Right lobe of liver (tissue), 6 donors: ENCODE results near the gene VPS13A. TPM values are rescaled to one million over a fixed set of nuclear protein-coding genes. Genes with fewer than 3 reads are reported as not detected.

Experiments used
- ATAC-seq, 4 donors: fragments of 200-7000 bp; cut with Tn5 transposase; one replicate each; pipeline ENCODE4 v1.9.1; 2020; ENCODE audit warnings: mild to moderate bottlenecking in 4 of 4, moderate library complexity in 4 of 4
- DNase-seq, 3 donors: peaks; one replicate each; pipeline ENCODE4 v3.0.0-alpha.2; 2020
- H3K27ac ChIP-seq, 3 donors: fragments of 200-600 bp; one replicate each; pipeline ENCODE4 v1.8.0; 2022
- H3K27me3 ChIP-seq, 2 donors: fragments of 200-600 bp; one replicate each; pipeline ENCODE4 v1.8.0; 2022
- H3K36me3 ChIP-seq, 4 donors: fragments of 200-600 bp; sonication (generic) in 1 of 4; one replicate each; pipeline versions ENCODE4 v1.5.1 to v1.8.0; 2017 to 2022; ENCODE audit warnings: control low read depth in 1 of 4
- H3K4me1 ChIP-seq, 4 donors: fragments of 200-600 bp; sonication (generic) in 1 of 4; one replicate each; pipeline versions ENCODE4 v1.5.1 to v1.8.0; 2017 to 2022; ENCODE audit warnings: control low read depth in 1 of 4
- H3K4me3 ChIP-seq, 3 donors: fragments of 200-600 bp; one replicate each; pipeline ENCODE4 v1.8.0; 2022
- H3K9me3 ChIP-seq, 4 donors: fragments of 200-600 bp; sonication (generic) in 1 of 4; one replicate each; pipeline versions ENCODE4 v1.5.1 to v1.8.0; 2017 to 2022; ENCODE audit warnings: control low read depth in 1 of 4
- POLR2A ChIP-seq: fragments of 450-650 bp; IDR thresholded peaks from one replicate; pipeline ENCODE4 v1.6.1; 2017; ENCODE audit warnings: antibody characterized with exemption, mild to moderate bottlenecking
- WGBS: methylation state at CpG from one replicate; pipeline ENCODE4 v1.1.6; 2018; ENCODE audit warnings: low coverage, low lambda C conversion rate; ENCODE audit not compliant: insufficient coverage; ENCODE audit errors: missing lambda C conversion rate; 5-methylcytosine and 5-hydroxymethylcytosine counted together
- intact Hi-C, 2 donors: fragments of 100-400 bp; cut with DNase I; formaldehyde crosslinking; loops; one replicate each; pipeline versions ENCODE4 v1.11.2 to v1.14.1; 2022
- total RNA-seq, 6 experiments: library from RNA; depleted of rRNA in 2 of 6; stranded (reverse); fragments of >200 nt in 2 of 6; fragmentation: NEBNext Ultra II Directional in 3 of 6; extraction: Animal tissue kit (Norgen Biotek cat#: 25700) in 3 of 6; gene quantifications; one replicate each; pipeline versions ENCODE4 v1.1.0 to v1.2.4, GENCODE V29; 2016 to 2023
- TF ChIP-seq, protein P1 (sequence below), 4 donors: fragments of 200-600 bp in 3 of 4; fragments of 450-650 bp in 1 of 4; IDR thresholded peaks; one replicate each; pipeline versions ENCODE4 v1.5.1 to v1.8.0; 2016 to 2022; ENCODE audit warnings: antibody characterized with exemption in 4 of 4, mild to moderate bottlenecking in 2 of 4
- donor health status: DM: no; HTN: yes; CAD: no.
- donor health status: DM: no; HTN: no; CAD: no.
- donor health status: DM: no; HTN: no; CAD: no.
- donor health status: DM: no; HTN: yes; CAD: no.
- donor health status: DM: no; HTN: yes; CAD: no.

The VPS13A gene
- total RNA-seq, 6 experiments from 2014 or later: 13.1 to 26.5 (median 20.0) TPM

DNA sequence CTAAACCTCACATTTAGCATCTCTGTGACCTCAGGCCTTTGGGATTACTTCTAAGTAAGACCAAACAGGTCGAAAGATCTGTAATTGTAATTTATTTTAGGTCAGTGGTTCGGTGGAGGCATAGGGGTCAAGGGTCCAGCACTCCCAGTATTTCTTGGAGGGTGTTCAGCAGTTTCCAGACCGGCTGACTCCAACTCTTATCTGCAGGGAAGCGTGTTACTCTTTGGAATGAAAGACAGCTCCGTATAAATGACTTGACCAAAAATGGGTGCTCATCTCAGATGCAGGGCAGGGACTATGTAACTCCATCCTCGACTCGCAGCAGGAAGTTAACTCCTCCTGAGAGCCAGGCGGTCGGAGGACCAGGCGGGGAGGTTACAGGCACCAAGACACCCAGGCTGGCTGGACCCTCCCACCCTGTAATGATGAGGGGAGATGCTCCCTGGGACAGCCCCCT is 620 bp upstream of the VPS13A start:
- TF ChIP-seq, protein P1, sequence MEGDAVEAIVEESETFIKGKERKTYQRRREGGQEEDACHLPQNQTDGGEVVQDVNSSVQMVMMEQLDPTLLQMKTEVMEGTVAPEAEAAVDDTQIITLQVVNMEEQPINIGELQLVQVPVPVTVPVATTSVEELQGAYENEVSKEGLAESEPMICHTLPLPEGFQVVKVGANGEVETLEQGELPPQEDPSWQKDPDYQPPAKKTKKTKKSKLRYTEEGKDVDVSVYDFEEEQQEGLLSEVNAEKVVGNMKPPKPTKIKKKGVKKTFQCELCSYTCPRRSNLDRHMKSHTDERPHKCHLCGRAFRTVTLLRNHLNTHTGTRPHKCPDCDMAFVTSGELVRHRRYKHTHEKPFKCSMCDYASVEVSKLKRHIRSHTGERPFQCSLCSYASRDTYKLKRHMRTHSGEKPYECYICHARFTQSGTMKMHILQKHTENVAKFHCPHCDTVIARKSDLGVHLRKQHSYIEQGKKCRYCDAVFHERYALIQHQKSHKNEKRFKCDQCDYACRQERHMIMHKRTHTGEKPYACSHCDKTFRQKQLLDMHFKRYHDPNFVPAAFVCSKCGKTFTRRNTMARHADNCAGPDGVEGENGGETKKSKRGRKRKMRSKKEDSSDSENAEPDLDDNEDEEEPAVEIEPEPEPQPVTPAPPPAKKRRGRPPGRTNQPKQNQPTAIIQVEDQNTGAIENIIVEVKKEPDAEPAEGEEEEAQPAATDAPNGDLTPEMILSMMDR (IDR thresholded peaks at IDR 0.05): no peak
- TF ChIP-seq POLR2A: no peak
- Histone ChIP-seq H3K27ac (peak overlapping the region; percentile 33 to 97 (median 83)), H3K36me3 (no peaks in the 10 kb centered on the region), H3K4me3 (peak overlapping the region; percentile 69 to 90 (median 81)), H3K9me3 (no peaks in the 10 kb centered on the region), H3K4me1 (peaks cover 0 to 27% (median 1%) of the 10 kb centered on the region in 4 donors), H3K27me3 (no peaks in the 10 kb centered on the region)
- ATAC-seq (peak in 1 of 4 donors; percentile 39), DNase-seq (no peak)
- WGBS: 0% methylated on average over 10 of the region's 10 CpGs
- intact Hi-C loops: no loop called here

DNA sequence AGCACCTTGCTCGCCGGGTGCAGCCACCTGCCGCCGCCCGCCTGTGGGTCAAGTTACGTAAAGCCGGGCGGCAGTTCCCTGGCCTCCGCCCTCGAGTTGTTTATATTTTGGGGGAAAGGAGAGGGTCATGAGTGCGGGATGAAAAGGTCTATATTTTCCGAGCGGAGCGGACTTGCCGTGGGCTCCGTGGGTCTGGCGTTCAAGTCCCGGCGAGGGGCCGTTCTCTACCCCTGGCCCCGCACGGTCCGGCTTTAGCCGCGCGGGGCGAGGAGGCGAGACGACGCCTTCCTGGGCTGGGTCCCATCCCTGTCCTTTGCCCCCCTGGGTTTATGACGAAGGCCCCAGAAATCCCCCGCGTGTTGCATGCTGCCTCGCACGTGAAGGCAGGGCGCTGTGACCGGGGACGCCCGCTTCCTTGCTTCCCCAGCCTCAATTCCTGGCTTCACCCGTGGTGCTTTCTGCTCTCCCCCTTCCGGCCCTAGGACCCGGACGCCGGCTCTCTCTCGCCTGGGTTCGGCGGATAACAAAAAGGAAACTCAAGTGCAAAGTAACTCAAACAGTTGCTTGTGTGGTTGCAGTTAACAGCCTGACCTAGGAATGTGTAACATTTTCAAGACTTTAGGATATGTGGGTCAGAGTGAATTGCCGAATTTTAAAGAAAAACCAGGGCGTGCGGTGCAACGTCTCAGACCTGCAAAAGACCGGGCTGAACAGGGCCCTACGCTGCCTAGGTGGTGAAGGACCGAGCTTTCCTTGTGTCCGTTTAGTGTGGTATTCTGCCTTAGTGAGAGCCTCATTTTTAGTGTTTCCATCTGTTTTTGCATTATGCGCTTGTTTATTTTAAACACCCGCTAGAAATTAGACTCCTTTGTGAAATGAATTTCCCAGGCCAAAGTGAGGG is 810 bp downstream of the VPS13A start:
- H3K4me3 ChIP-seq: peak overlapping the region; percentile 69 to 90 (median 81)
- H3K27ac ChIP-seq: peak overlapping the region; percentile 83 to 97 (median 87)
- peaks cover 0 to 13% (median 1%) of the 10 kb centered on the region in 4 donors for H3K4me1 ChIP-seq
- H3K27me3 ChIP-seq: no peaks in the 10 kb centered on the region
- peak; percentile 64 to 77 (median 64) for DNase-seq
- no peak for TF ChIP-seq POLR2A
- TF ChIP-seq, protein P1 (IDR thresholded peaks at IDR 0.05): no peak
- no peaks in the 10 kb centered on the region for H3K36me3 ChIP-seq
- intact Hi-C loops: no loop called here
- H3K9me3 ChIP-seq: no peaks in the 10 kb centered on the region
- 1% methylated on average over 27 of the region's 57 CpGs for WGBS
- peak; percentile 41 to 65 (median 60) for ATAC-seq

DNA sequence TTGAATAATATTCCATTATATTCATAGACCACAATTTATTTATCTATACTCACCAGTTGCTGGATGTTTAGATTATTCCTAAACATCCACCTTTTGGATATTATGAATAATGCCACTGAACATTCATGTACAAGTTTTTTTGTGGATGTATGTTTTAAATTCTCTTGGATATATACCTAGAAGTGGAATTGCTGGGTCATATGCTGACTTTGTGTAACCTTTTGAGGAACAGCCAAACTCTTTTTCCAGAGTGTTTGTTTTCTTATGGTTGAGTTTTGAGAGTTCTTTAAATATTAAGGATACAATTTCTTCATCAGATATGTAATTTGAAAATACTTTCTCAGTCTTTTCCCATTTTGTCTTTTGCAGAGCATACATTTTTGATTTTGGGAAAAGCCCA is 2.7 kb downstream of the VPS13A start:
- DNase-seq (no peak), ATAC-seq (no peak)
- Histone ChIP-seq H3K4me3 (no peak overlapping the region), H3K9me3 (no peaks in the 10 kb centered on the region), H3K4me1 (peaks cover 0 to 11% (median 1%) of the 10 kb centered on the region in 4 donors), H3K27me3 (no peaks in the 10 kb centered on the region), H3K36me3 (no peaks in the 10 kb centered on the region), H3K27ac (no peak overlapping the region)
- intact Hi-C loops: no loop called here
- TF ChIP-seq, protein P1 (IDR thresholded peaks at IDR 0.05): no peak
- TF ChIP-seq POLR2A: no peak

DNA sequence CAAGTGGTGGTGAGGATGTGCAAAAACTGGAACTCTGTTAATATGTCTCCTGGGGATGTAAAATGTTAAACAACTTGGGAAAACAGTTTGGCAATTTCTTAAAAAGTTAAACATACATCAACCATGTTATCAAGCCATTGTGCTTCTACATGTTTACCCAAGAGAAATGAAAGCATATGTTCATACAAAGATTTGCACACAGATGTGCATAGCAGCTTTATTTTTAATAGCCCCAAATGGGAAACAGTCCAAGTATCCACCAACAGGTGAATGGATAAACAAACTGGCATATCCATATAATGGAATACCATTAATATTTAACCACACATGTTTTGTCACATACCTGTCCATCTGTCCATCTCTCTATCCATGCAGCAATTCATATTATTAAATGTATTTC is 6.2 kb downstream of the VPS13A start:
- H3K4me3 ChIP-seq: no peak overlapping the region
- no peaks in the 10 kb centered on the region for H3K36me3 ChIP-seq
- DNase-seq: no peak
- H3K27me3 ChIP-seq: no peaks in the 10 kb centered on the region
- H3K27ac ChIP-seq: no peak overlapping the region
- no peaks in the 10 kb centered on the region for H3K9me3 ChIP-seq
- intact Hi-C loops: no loop called here
- ATAC-seq: no peak
- no peak for TF ChIP-seq POLR2A
- TF ChIP-seq, protein P1 (IDR thresholded peaks at IDR 0.05): no peak
- peaks cover 0 to 11% (median 0%) of the 10 kb centered on the region in 4 donors for H3K4me1 ChIP-seq
